Esophagus squamous epithelium (tissue), 4 donors: Measurements from ENCODE around the gene NEO1.

Experiments
- CTCF ChIP-seq, 6 experiments: fragments of 450-650 bp in 4 of 6; fragments of 200-600 bp in 2 of 6; sonication (generic) in 2 of 6; IDR thresholded peaks; one replicate each; pipeline ENCODE4 v1.5.1; 2016 to 2019; ENCODE audit warnings: antibody characterized with exemption in 6 of 6, mild to moderate bottlenecking in 4 of 6, moderate library complexity in 4 of 6
- POLR2A ChIP-seq, 4 donors: fragments of 450-650 bp; IDR thresholded peaks; one replicate each; pipeline ENCODE4 v1.6.1; 2017; ENCODE audit warnings: antibody characterized with exemption in 4 of 4, mild to moderate bottlenecking in 4 of 4, moderate library complexity in 3 of 4

- no peak for TF ChIP-seq CTCF (IDR thresholded peaks at IDR 0.05)
- TF ChIP-seq POLR2A (IDR thresholded peaks at IDR 0.05) = no peak
These were observed 288.4 kb downstream of the NEO1 start for GRCh38 chr15:73340502-73341192.
